K562 (cell line): ENCODE results near the gene VEGFA. TPM values are rescaled to one million over a fixed set of nuclear protein-coding genes. Genes with fewer than 3 reads are reported as not detected.

Experiments used
- BCL6 ChIP-seq: fragments of 250-450 bp; sonication (Bioruptor Pico); IDR thresholded peaks from 2 replicates; pipeline ENCODE4 v1.4.0; 2020
- CHD1 ChIP-seq: fragments of 200-600 bp; sonication (generic); IDR thresholded peaks from one replicate; pipeline ENCODE4 v1.6.1; 2012; ENCODE audit warnings: mild to moderate bottlenecking, moderate library complexity, low read length, inconsistent platforms
- FOXK2 ChIP-seq, 2 experiments: fragments of 450-650 bp; IDR thresholded peaks in 1 of 2; conservative IDR thresholded peaks in 1 of 2; 2 replicates each; pipeline ENCODE4 v1.6.1; 2016; ENCODE audit warnings: low read depth in 2 of 2, mild to moderate bottlenecking in 1 of 2
- MTF1 ChIP-seq: fragments of 250-450 bp; sonication (Bioruptor Pico); IDR thresholded peaks from 2 replicates; pipeline ENCODE4 v1.9.0; 2021; ENCODE audit warnings: moderate library complexity, mild to moderate bottlenecking, inconsistent platforms, borderline replicate concordance
- NFRKB ChIP-seq: fragments of 450-650 bp; IDR thresholded peaks from 2 replicates; pipeline ENCODE4 v1.6.1; 2016; ENCODE audit warnings: low read depth
- NR2F6 ChIP-seq: fragments of 450-650 bp; formaldehyde crosslinking; IDR thresholded peaks from 2 replicates; pipeline ENCODE4 v1.4.0; 2020; ENCODE audit warnings: mild to moderate bottlenecking
- POLR2A ChIP-seq: fragments of 450-650 bp; conservative IDR thresholded peaks from 2 replicates; pipeline ENCODE4 v1.6.1; 2016
- RNF219 ChIP-seq: fragments of 250-450 bp; sonication (Bioruptor Pico); IDR thresholded peaks from 2 replicates; pipeline ENCODE4 v1.5.0; 2022; ENCODE audit warnings: mild to moderate bottlenecking
- SFPQ ChIP-seq: fragments of 200-400 bp; formaldehyde crosslinking; IDR thresholded peaks from 2 replicates; pipeline ENCODE4 v1.6.1; 2017; ENCODE audit warnings: mild to moderate bottlenecking, low read depth, low read length, moderate library complexity
- SIN3B ChIP-seq: fragments of 450-650 bp; IDR thresholded peaks from 2 replicates; pipeline ENCODE4 v1.6.1; 2017; ENCODE audit warnings: low read depth, mild to moderate bottlenecking, moderate library complexity
- SMARCB1 ChIP-seq: IDR thresholded peaks from 2 replicates; pipeline ENCODE4 v1.6.1; 2011; ENCODE audit warnings: improper control_type of control experiment, low read depth; ENCODE audit not compliant: insufficient read length
- YBX1 ChIP-seq: fragments of 450-650 bp; IDR thresholded peaks from 2 replicates; pipeline ENCODE4 v1.7.1; 2016; ENCODE audit warnings: mild to moderate bottlenecking
- ZBTB1 ChIP-seq: sonication (generic); formaldehyde crosslinking; IDR thresholded peaks from 2 replicates; pipeline ENCODE4 v1.8.1; 2023; ENCODE audit warnings: missing genetic modification reagents, low read depth, mild to moderate bottlenecking, borderline replicate concordance
- ZFP36 ChIP-seq: fragments of 150-350 bp; IDR thresholded peaks from 2 replicates; pipeline ENCODE4 v1.6.1; 2018; ENCODE audit warnings: low read length, low read depth; ENCODE audit not compliant: partially characterized antibody
- ZNF253 ChIP-seq: fragments of 250-450 bp; sonication (Bioruptor Pico); conservative IDR thresholded peaks from 2 replicates; pipeline ENCODE4 v1.6.1; 2021; ENCODE audit warnings: mild to moderate bottlenecking
- ZNF445 ChIP-seq: fragments of 250-450 bp; sonication (Bioruptor Pico); IDR thresholded peaks from 2 replicates; pipeline ENCODE4 v1.4.0; 2020; ENCODE audit warnings: low read depth, mild to moderate bottlenecking, moderate library complexity
- polyA plus RNA-seq, 8 experiments: library from polyadenylated mRNA; depleted of rRNA in 4 of 8; stranded (reverse) in 5 of 8; unstranded in 3 of 8; fragments of >200 nt; fragmentation: Nextera tagmentation in 2 of 8; fragmentation: Illumina TruSeq in 1 of 8; extraction: Ambion mirVana in 2 of 8; extraction: Trizol in 1 of 8; gene quantifications; 2 replicates each; pipeline versions ENCODE4 v1.2.1 to v1.2.3, GENCODE V29; 2011 to 2014; ENCODE audit warnings: inconsistent platforms in 1 of 8, missing spikeins in 1 of 8
- total RNA-seq, 7 experiments: library from RNA; depleted of rRNA in 6 of 7; stranded (reverse); fragments of >200 nt in 6 of 7; fragmentation: Illumina TruSeq in 2 of 7; extraction: Trizol in 2 of 7; gene quantifications; 2 replicates each; pipeline versions ENCODE4 v1.2.1 to v1.2.3, GENCODE V29; 2011 to 2021; ENCODE audit warnings: low replicate concordance in 1 of 7
- TF ChIP-seq, protein P1 (sequence below), 2 experiments: fragments of 200-800 bp in 1 of 2; sonication (Bioruptor generic) in 1 of 2; sonication (generic) in 1 of 2; formaldehyde crosslinking in 1 of 2; IDR thresholded peaks in 1 of 2; conservative IDR thresholded peaks in 1 of 2; 2 replicates each; pipeline versions ENCODE4 v1.5.0 to v1.6.1; 2016 to 2020; ENCODE audit warnings: missing compliant biosample characterization in 1 of 2, missing genetic modification characterization in 1 of 2, missing genetic modification reagents in 1 of 2
- TF ChIP-seq, protein P2 (sequence below), 2 experiments: fragments of 450-650 bp; IDR thresholded peaks; 2 replicates each; pipeline ENCODE4 v1.6.1; 2018; ENCODE audit warnings: mild to moderate bottlenecking in 2 of 2, low read depth in 1 of 2; ENCODE audit not compliant: partially characterized antibody in 2 of 2

The VEGFA gene
- total and polyA plus RNA-seq, 9 of the 15 experiments (the other 6 are each of a cell fraction or from before 2014, with no cell fraction given) = 14.0 to 271 (median 124) TPM

- TF ChIP-seq, protein P1, sequence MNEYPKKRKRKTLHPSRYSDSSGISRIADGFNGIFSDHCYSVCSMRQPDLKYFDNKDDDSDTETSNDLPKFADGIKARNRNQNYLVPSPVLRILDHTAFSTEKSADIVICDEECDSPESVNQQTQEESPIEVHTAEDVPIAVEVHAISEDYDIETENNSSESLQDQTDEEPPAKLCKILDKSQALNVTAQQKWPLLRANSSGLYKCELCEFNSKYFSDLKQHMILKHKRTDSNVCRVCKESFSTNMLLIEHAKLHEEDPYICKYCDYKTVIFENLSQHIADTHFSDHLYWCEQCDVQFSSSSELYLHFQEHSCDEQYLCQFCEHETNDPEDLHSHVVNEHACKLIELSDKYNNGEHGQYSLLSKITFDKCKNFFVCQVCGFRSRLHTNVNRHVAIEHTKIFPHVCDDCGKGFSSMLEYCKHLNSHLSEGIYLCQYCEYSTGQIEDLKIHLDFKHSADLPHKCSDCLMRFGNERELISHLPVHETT (CRISPR knock-in tag; conservative IDR thresholded peaks at IDR 0.05 in 1 of 2, IDR thresholded peaks at IDR 0.05 in 1 of 2) = peak in 1 of 2 experiments; percentile 49; a peak in 1 of 4 replicates
- TF ChIP-seq FOXK2 (conservative IDR thresholded peaks at IDR 0.05 in 1 of 2, IDR thresholded peaks at IDR 0.05 in 1 of 2; ENCODE audit: low read depth in 2 of 2) = peak; percentile 88 to 95
- peak; percentile 63 for TF ChIP-seq POLR2A
- no peak for TF ChIP-seq ZNF445 (CRISPR knock-in tag)
- peak; percentile 96 for TF ChIP-seq ZBTB1 (CRISPR knock-in tag)
- no peak for TF ChIP-seq SFPQ
- TF ChIP-seq CHD1 = no peak
- TF ChIP-seq YBX1 = no peak
- TF ChIP-seq RNF219 (CRISPR knock-in tag) = no peak
- TF ChIP-seq NR2F6 (CRISPR knock-in tag) = no peak
- no peak for TF ChIP-seq MTF1 (CRISPR knock-in tag)
- TF ChIP-seq, protein P2, sequence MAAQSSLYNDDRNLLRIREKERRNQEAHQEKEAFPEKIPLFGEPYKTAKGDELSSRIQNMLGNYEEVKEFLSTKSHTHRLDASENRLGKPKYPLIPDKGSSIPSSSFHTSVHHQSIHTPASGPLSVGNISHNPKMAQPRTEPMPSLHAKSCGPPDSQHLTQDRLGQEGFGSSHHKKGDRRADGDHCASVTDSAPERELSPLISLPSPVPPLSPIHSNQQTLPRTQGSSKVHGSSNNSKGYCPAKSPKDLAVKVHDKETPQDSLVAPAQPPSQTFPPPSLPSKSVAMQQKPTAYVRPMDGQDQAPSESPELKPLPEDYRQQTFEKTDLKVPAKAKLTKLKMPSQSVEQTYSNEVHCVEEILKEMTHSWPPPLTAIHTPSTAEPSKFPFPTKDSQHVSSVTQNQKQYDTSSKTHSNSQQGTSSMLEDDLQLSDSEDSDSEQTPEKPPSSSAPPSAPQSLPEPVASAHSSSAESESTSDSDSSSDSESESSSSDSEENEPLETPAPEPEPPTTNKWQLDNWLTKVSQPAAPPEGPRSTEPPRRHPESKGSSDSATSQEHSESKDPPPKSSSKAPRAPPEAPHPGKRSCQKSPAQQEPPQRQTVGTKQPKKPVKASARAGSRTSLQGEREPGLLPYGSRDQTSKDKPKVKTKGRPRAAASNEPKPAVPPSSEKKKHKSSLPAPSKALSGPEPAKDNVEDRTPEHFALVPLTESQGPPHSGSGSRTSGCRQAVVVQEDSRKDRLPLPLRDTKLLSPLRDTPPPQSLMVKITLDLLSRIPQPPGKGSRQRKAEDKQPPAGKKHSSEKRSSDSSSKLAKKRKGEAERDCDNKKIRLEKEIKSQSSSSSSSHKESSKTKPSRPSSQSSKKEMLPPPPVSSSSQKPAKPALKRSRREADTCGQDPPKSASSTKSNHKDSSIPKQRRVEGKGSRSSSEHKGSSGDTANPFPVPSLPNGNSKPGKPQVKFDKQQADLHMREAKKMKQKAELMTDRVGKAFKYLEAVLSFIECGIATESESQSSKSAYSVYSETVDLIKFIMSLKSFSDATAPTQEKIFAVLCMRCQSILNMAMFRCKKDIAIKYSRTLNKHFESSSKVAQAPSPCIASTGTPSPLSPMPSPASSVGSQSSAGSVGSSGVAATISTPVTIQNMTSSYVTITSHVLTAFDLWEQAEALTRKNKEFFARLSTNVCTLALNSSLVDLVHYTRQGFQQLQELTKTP (IDR thresholded peaks at IDR 0.05; ENCODE audit: low read depth in 1 of 2, partially characterized antibody in 2 of 2) = peak in 1 of 2 experiments; percentile 86
- TF ChIP-seq SIN3B = peak; percentile 21; the same call in 1 of the 2 replicates
- no peak for TF ChIP-seq ZFP36
- TF ChIP-seq BCL6 (CRISPR knock-in tag) = no peak
- TF ChIP-seq ZNF253 (CRISPR knock-in tag) = no peak
- TF ChIP-seq SMARCB1 = peak; percentile 78
- TF ChIP-seq NFRKB = peak; percentile 93; the same call in 1 of the 2 replicates
These were observed 44.9 kb upstream of the VEGFA start (continued) for GRCh38 chr6:43724914-43725642.
